GM12865 (cell line): ENCODE results near the gene R3HDML.

ENCODE experiments used
- DNase-seq: peaks from one replicate; pipeline ENCODE4 v3.0.0; 2010; ENCODE audit warnings: low read depth
- H3K4me3 ChIP-seq: 2 replicates; pipeline ENCODE4 v1.5.1; 2011; ENCODE audit warnings: mild to moderate bottlenecking, low read depth, low read length, control low read depth
- TF ChIP-seq, protein P1 (sequence below): IDR thresholded peaks from 2 replicates; pipeline ENCODE4 v1.5.1; 2011; ENCODE audit warnings: low read length, control low read depth, low read depth, inconsistent platforms; ENCODE audit not compliant: insufficient read depth; ENCODE audit errors: missing control alignments

Gene R3HDML

DNA sequence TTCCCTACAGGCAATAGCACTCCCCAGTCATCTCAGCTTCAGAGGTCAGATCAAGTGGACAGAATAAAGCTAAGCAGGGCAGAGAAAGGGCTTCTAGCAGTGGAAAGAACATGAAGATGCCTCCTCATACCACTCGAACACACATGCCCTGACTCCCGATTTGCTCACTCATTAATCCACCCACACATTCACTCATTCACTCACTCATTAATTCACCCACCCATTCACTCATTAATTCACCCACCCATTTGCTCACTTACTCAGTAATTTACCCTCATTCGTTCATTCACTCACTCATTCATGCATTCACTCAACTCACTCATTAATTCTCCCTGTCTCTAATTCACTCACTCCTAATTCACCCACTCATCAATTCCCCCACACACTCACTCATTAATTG is 62.6 kb downstream of the R3HDML start:
- H3K4me3 ChIP-seq, result no peak overlapping the region
- DNase-seq, result no peak
- TF ChIP-seq, protein P1, sequence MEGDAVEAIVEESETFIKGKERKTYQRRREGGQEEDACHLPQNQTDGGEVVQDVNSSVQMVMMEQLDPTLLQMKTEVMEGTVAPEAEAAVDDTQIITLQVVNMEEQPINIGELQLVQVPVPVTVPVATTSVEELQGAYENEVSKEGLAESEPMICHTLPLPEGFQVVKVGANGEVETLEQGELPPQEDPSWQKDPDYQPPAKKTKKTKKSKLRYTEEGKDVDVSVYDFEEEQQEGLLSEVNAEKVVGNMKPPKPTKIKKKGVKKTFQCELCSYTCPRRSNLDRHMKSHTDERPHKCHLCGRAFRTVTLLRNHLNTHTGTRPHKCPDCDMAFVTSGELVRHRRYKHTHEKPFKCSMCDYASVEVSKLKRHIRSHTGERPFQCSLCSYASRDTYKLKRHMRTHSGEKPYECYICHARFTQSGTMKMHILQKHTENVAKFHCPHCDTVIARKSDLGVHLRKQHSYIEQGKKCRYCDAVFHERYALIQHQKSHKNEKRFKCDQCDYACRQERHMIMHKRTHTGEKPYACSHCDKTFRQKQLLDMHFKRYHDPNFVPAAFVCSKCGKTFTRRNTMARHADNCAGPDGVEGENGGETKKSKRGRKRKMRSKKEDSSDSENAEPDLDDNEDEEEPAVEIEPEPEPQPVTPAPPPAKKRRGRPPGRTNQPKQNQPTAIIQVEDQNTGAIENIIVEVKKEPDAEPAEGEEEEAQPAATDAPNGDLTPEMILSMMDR, result no peak

DNA sequence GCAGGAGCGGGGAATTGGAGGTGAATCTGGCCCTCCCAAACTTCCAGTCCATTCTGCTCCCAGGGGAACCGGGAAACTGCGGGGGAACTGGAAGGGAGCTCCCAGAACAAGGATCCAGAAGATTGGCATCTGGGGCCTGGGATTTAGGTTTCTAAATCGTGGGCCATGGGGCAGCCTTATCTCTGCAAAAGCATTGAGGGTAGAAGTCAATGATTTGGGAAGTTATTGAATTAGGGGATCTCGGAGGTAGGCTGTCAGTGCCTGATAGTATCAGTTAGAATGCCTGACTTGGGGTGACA is 63.8 kb downstream of the R3HDML start:
- no peak for DNase-seq
- TF ChIP-seq, protein P1, result no peak
- no peak overlapping the region for H3K4me3 ChIP-seq
